CD14-positive monocyte (primary cell): ENCODE measurements around the gene INPP4B. TPM values are rescaled to one million over a fixed set of nuclear protein-coding genes. Genes with fewer than 3 reads are reported as not detected.

ENCODE experiments used
- DNase-seq, 3 donors: peaks; one replicate each; pipeline ENCODE4 v3.0.0-alpha.2; 2011 to 2022
- H2AFZ ChIP-seq: 2 replicates; pipeline ENCODE4 v1.6.0; 2012; ENCODE audit warnings: mild to moderate bottlenecking, low read depth, low read length, inconsistent platforms; ENCODE audit not compliant: insufficient read depth, poor library complexity, severe bottlenecking
- H3K27ac ChIP-seq, 2 donors: 1 replicate in 1 of 2; 2 replicates in 1 of 2; pipeline ENCODE4 v1.5.1; 2012 to 2013; ENCODE audit warnings: low read length in 2 of 2, control low read depth in 1 of 2, inconsistent platforms in 1 of 2, low read depth in 1 of 2, mild to moderate bottlenecking in 1 of 2
- H3K27me3 ChIP-seq, 2 donors: one replicate each; pipeline versions ENCODE4 v1.6.0 to v1.6.1; 2011 to 2013; ENCODE audit warnings: low read length in 2 of 2; ENCODE audit not compliant: control insufficient read depth in 2 of 2, insufficient read depth in 2 of 2
- H3K36me3 ChIP-seq, 2 donors: replicated peaks in 1 of 2; 1 replicate in 1 of 2; 2 replicates in 1 of 2; pipeline versions ENCODE4 v1.5.1 to v1.6.1; 2012 to 2013; ENCODE audit warnings: low read length in 2 of 2, control low read depth in 1 of 2, inconsistent platforms in 1 of 2, mild to moderate bottlenecking in 1 of 2; ENCODE audit not compliant: insufficient read depth in 2 of 2, control insufficient read depth in 1 of 2
- H3K4me1 ChIP-seq, 2 donors: 1 replicate in 1 of 2; 2 replicates in 1 of 2; pipeline versions ENCODE4 v1.5.1 to v1.6.1; 2012 to 2013; ENCODE audit warnings: low read length in 2 of 2, control low read depth in 1 of 2, inconsistent platforms in 1 of 2, mild to moderate bottlenecking in 1 of 2, moderate library complexity in 1 of 2; ENCODE audit not compliant: insufficient read depth in 2 of 2, control insufficient read depth in 1 of 2
- H3K4me2 ChIP-seq: replicated peaks from 2 replicates; pipeline ENCODE3; 2012; ENCODE audit warnings: low read length, moderate library complexity, mild to moderate bottlenecking; ENCODE audit not compliant: poor library complexity, severe bottlenecking; ENCODE audit errors: extremely low read depth
- H3K4me3 ChIP-seq, 3 experiments: fragments of 200-600 bp in 1 of 3; sonication (generic) in 1 of 3; replicated peaks in 1 of 3; 1 replicate in 2 of 3; 2 replicates in 1 of 3; pipeline ENCODE4 v1.5.1; 2011 to 2013; ENCODE audit warnings: low read length in 3 of 3, mild to moderate bottlenecking in 3 of 3, control low read depth in 2 of 3, low read depth in 2 of 3, inconsistent platforms in 1 of 3, moderate library complexity in 1 of 3
- H3K79me2 ChIP-seq: 2 replicates; pipeline ENCODE4 v1.6.0; 2012; ENCODE audit warnings: mild to moderate bottlenecking, control low read depth, inconsistent platforms, low read length, moderate library complexity; ENCODE audit not compliant: insufficient read depth
- H3K9ac ChIP-seq: 2 replicates; pipeline ENCODE4 v1.6.0; 2017; ENCODE audit warnings: low read length, mild to moderate bottlenecking; ENCODE audit not compliant: insufficient read depth, poor library complexity, severe bottlenecking
- H3K9me3 ChIP-seq, 2 donors: replicated peaks in 1 of 2; 1 replicate in 1 of 2; 2 replicates in 1 of 2; pipeline versions ENCODE4 v1.5.1 to v1.6.1; 2012 to 2013; ENCODE audit warnings: low read length in 2 of 2, control low read depth in 1 of 2; ENCODE audit not compliant: control insufficient read depth in 1 of 2, insufficient read depth in 1 of 2
- H4K20me1 ChIP-seq: 2 replicates; pipeline ENCODE4 v1.6.0; 2012; ENCODE audit warnings: mild to moderate bottlenecking, low read length, control low read depth, moderate library complexity; ENCODE audit not compliant: insufficient read depth
- H3K27ac Mint-ChIP-seq, 7 donors: one replicate each; pipeline ENCODE4 v1.8.0; 2020; ENCODE audit warnings: mild to moderate bottlenecking in 7 of 7, mixed read lengths in 7 of 7, moderate library complexity in 6 of 7, inconsistent platforms in 2 of 7
- H3K27me3 Mint-ChIP-seq, 3 donors: one replicate each; pipeline ENCODE4 v1.8.0; 2021 to 2022; ENCODE audit warnings: low read depth in 3 of 3, mild to moderate bottlenecking in 3 of 3, mixed read lengths in 3 of 3, moderate library complexity in 3 of 3, inconsistent platforms in 1 of 3
- H3K36me3 Mint-ChIP-seq, 2 donors: one replicate each; pipeline ENCODE4 v1.8.0; 2020; ENCODE audit warnings: mixed read lengths in 2 of 2, inconsistent platforms in 1 of 2, mild to moderate bottlenecking in 1 of 2
- H3K4me1 Mint-ChIP-seq: one replicate; pipeline ENCODE4 v1.8.0; 2020; ENCODE audit warnings: mild to moderate bottlenecking, mixed read lengths
- H3K4me3 Mint-ChIP-seq, 2 donors: one replicate each; pipeline ENCODE4 v1.8.0; 2020; ENCODE audit warnings: mild to moderate bottlenecking in 2 of 2, mixed read lengths in 2 of 2, moderate library complexity in 1 of 2
- H3K9me3 Mint-ChIP-seq, 7 donors: one replicate each; pipeline ENCODE4 v1.8.0; 2020 to 2022; ENCODE audit warnings: mixed read lengths in 7 of 7, mild to moderate bottlenecking in 6 of 7, moderate library complexity in 6 of 7, inconsistent platforms in 2 of 7
- WGBS: methylation state at CpG from one replicate; pipeline ENCODE4 v1.1.5; 2013; ENCODE audit warnings: missing lambda C conversion rate; ENCODE audit not compliant: insufficient coverage; 5-methylcytosine and 5-hydroxymethylcytosine counted together
- intact Hi-C, 2 donors: fragments of 100-400 bp; cut with micrococcal nuclease; formaldehyde crosslinking; loops; one replicate each; pipeline versions ENCODE4 v1.15.0 to v1.15.1; 2023
- polyA plus RNA-seq, 3 donors: library from polyadenylated mRNA; depleted of rRNA in 1 of 3; unstranded in 2 of 3; stranded (reverse) in 1 of 3; fragments of 300-500 nt in 2 of 3; fragments of >200 nt in 1 of 3; fragmentation: Illumina TruSeq in 2 of 3; gene quantifications; 1 replicate in 2 of 3; 2 replicates in 1 of 3; pipeline ENCODE4 v1.2.3, GENCODE V29; 2012 to 2021
- TF ChIP-seq, protein P1 (sequence below): fragments of 200-600 bp; IDR thresholded peaks from one replicate; pipeline ENCODE4 v1.8.0; 2022; ENCODE audit warnings: antibody characterized with exemption, mild to moderate bottlenecking

The INPP4B gene
- polyA plus RNA-seq, 3 donors: 0.13 to 0.38 (median 0.22) TPM

GRCh38 chr4:142129931-142130330 is 716.2 kb downstream of the INPP4B start:
- Mint-ChIP-seq H3K27ac (no peak overlapping the region), H3K4me1 (peaks cover 5% of the 10 kb centered on the region), H3K4me3 (no peak overlapping the region), H3K36me3 (no peaks in the 10 kb centered on the region), H3K9me3 (no peaks in the 10 kb centered on the region), H3K27me3 (peaks cover 0 to 1% (median 0%) of the 10 kb centered on the region in 3 donors)
- TF ChIP-seq, protein P1, sequence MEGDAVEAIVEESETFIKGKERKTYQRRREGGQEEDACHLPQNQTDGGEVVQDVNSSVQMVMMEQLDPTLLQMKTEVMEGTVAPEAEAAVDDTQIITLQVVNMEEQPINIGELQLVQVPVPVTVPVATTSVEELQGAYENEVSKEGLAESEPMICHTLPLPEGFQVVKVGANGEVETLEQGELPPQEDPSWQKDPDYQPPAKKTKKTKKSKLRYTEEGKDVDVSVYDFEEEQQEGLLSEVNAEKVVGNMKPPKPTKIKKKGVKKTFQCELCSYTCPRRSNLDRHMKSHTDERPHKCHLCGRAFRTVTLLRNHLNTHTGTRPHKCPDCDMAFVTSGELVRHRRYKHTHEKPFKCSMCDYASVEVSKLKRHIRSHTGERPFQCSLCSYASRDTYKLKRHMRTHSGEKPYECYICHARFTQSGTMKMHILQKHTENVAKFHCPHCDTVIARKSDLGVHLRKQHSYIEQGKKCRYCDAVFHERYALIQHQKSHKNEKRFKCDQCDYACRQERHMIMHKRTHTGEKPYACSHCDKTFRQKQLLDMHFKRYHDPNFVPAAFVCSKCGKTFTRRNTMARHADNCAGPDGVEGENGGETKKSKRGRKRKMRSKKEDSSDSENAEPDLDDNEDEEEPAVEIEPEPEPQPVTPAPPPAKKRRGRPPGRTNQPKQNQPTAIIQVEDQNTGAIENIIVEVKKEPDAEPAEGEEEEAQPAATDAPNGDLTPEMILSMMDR: no peak
- Histone ChIP-seq H3K9ac (no peak overlapping the region), H2AFZ (no peak overlapping the region), H3K79me2 (no peaks in the 10 kb centered on the region), H3K27ac (no peak overlapping the region), H3K4me3 (no peak overlapping the region), H3K9me3 (no peaks in the 10 kb centered on the region), H3K36me3 (no peaks in the 10 kb centered on the region), H4K20me1 (no peaks in the 10 kb centered on the region), H3K27me3 (no peaks in the 10 kb centered on the region), H3K4me1 (no peaks in the 10 kb centered on the region), H3K4me2 (no peak overlapping the region)
- intact Hi-C loops: no loop called here
- DNase-seq: no peak
- WGBS: 100% methylated on average over 1 of the region's 1 CpG

- no peaks in the 10 kb centered on the region for H3K9me3 Mint-ChIP-seq
- no peak overlapping the region for H3K4me3 Mint-ChIP-seq
- H3K36me3 Mint-ChIP-seq: no peaks in the 10 kb centered on the region
- no CpG with 5 or more reads among the region's 3 CpGs for WGBS
- Histone ChIP-seq H3K27me3 (no peaks in the 10 kb centered on the region), H3K9ac (no peak overlapping the region), H3K4me1 (no peaks in the 10 kb centered on the region), H2AFZ (no peak overlapping the region), H3K4me3 (no peak overlapping the region), H3K4me2 (no peak overlapping the region), H3K9me3 (no peaks in the 10 kb centered on the region), H3K36me3 (no peaks in the 10 kb centered on the region), H3K27ac (no peak overlapping the region), H4K20me1 (no peaks in the 10 kb centered on the region), H3K79me2 (no peaks in the 10 kb centered on the region)
- TF ChIP-seq, protein P1: no peak
- intact Hi-C loops: no loop called here
- H3K27ac Mint-ChIP-seq: no peak overlapping the region
- peaks cover 0 to 1% (median 0%) of the 10 kb centered on the region in 3 donors for H3K27me3 Mint-ChIP-seq
- no peak for DNase-seq
- peaks cover 5% of the 10 kb centered on the region for H3K4me1 Mint-ChIP-seq
Observed at GRCh38 chr4:142129473-142129872, 716.6 kb downstream of the INPP4B start.
